Testis (tissue), 2 donors: Measurements from ENCODE around the gene GPR158.

Experiments used
- CTCF ChIP-seq, 3 experiments: fragments of 450-650 bp in 2 of 3; fragments of 200-600 bp in 1 of 3; sonication (generic) in 1 of 3; IDR thresholded peaks; one replicate each; pipeline ENCODE4 v1.5.1; 2016 to 2019; ENCODE audit warnings: antibody characterized with exemption in 3 of 3, mild to moderate bottlenecking in 2 of 3, moderate library complexity in 1 of 3
- POLR2A ChIP-seq: fragments of 450-650 bp; IDR thresholded peaks from one replicate; pipeline ENCODE4 v1.6.1; 2017; ENCODE audit warnings: antibody characterized with exemption, mild to moderate bottlenecking, moderate library complexity

- TF ChIP-seq CTCF (IDR thresholded peaks at IDR 0.05) (no peak), POLR2A (no peak)
Observed at GRCh38 chr10:25357269-25357668, 182.5 kb downstream of the GPR158 start.
